HepG2 (cell line): ENCODE measurements around the gene ZNF563. TPM values are rescaled to one million over a fixed set of nuclear protein-coding genes. Genes with fewer than 3 reads are reported as not detected.
A peak's percentile ranks its signal among the peaks of the same experiment; 100 is the strongest.

Source experiments
- ATAC-seq: fragments of 200-7000 bp; cut with Tn5 transposase; 3 replicates; pipeline ENCODE4 v1.9.1; 2020; ENCODE audit warnings: mild to moderate bottlenecking, moderate library complexity
- BruUV-seq: library from RNA; stranded (reverse); fragments of 400-500 nt; replicated peaks from 2 replicates; lab custom pipeline; 2021; lab: Mats Ljungman, UMichigan
- CTCF ChIA-PET: fragments of 300-600 bp; formaldehyde crosslinking; extraction: SDS; loops from one replicate; lab custom pipeline; 2021; ENCODE audit warnings: low total read pairs, inconsistent platforms, low intra/inter-chr PET ratio; lab: Yijun Ruan, JAX
- POLR2A ChIA-PET: fragments of 350-600 bp; sonication (Branson Sonifier 250); formaldehyde crosslinking; loops from one replicate; lab custom pipeline; 2020; ENCODE audit warnings: antibody characterized with exemption, inconsistent platforms; lab: Yijun Ruan, JAX
- DNase-seq: peaks from one replicate; pipeline ENCODE4 v3.0.0-alpha.2; 2015; ENCODE audit warnings: low spot score
- FAIRE-seq: peaks from 3 replicates; lab custom pipeline; 2011; peaks lifted over from hg19 to GRCh38; lab: Jason Lieb, UNC
- H2AFZ ChIP-seq: one replicate; pipeline ENCODE4 v1.6.1; 2011; ENCODE audit warnings: low read length, inconsistent platforms
- H3K27ac ChIP-seq: fragments of 300-600 bp; 3 replicates; pipeline ENCODE4 v1.8.0; 2011; ENCODE audit warnings: mixed run types, mild to moderate bottlenecking, mixed read lengths, low read length, inconsistent platforms; ENCODE audit not compliant: insufficient read depth; ENCODE audit errors: extremely low read length
- H3K27me3 ChIP-seq, 2 experiments: fragments of 200-600 bp in 1 of 2; 2 replicates in 1 of 2; 3 replicates in 1 of 2; pipeline versions ENCODE4 v1.6.0 to v1.8.0; 2011; ENCODE audit warnings: low read length in 2 of 2, mild to moderate bottlenecking in 2 of 2, moderate library complexity in 2 of 2, inconsistent platforms in 1 of 2; ENCODE audit not compliant: insufficient read depth in 2 of 2, control insufficient read depth in 1 of 2
- H3K36me3 ChIP-seq, 2 experiments: fragments of 200-600 bp in 1 of 2; replicated peaks in 1 of 2; 2 replicates in 1 of 2; 3 replicates in 1 of 2; pipeline versions ENCODE4 v1.5.1 to v1.8.0; 2011; ENCODE audit warnings: low read length in 2 of 2, inconsistent platforms in 1 of 2; ENCODE audit not compliant: insufficient read depth in 2 of 2, control insufficient read depth in 1 of 2
- H3K4me1 ChIP-seq: 2 replicates; pipeline ENCODE4 v1.5.1; 2012; ENCODE audit warnings: low read length, inconsistent platforms; ENCODE audit not compliant: insufficient read depth
- H3K4me2 ChIP-seq: 2 replicates; pipeline ENCODE4 v1.6.0; 2011; ENCODE audit warnings: low read depth, low read length, inconsistent platforms
- H3K4me3 ChIP-seq, 3 experiments: fragments of 200-600 bp in 1 of 3; sonication (generic), shearing (Covaris generic) in 1 of 3; replicated peaks in 1 of 3; 2 replicates each; pipeline ENCODE4 v1.5.1; 2011 to 2016; ENCODE audit warnings: low read length in 3 of 3, inconsistent platforms in 2 of 3, low read depth in 2 of 3, mild to moderate bottlenecking in 2 of 3, control low read depth in 1 of 3, mixed read lengths in 1 of 3; ENCODE audit not compliant: insufficient read depth in 1 of 3
- H3K79me2 ChIP-seq: one replicate; pipeline ENCODE4 v1.6.1; 2011; ENCODE audit warnings: low read length, inconsistent platforms; ENCODE audit not compliant: insufficient read depth
- H3K9ac ChIP-seq: 2 replicates; pipeline ENCODE4 v1.6.0; 2011; ENCODE audit warnings: mild to moderate bottlenecking, low read depth, low read length, inconsistent platforms; ENCODE audit not compliant: insufficient read depth
- H3K9me3 ChIP-seq: 2 replicates; pipeline ENCODE4 v1.5.1; 2012; ENCODE audit warnings: mild to moderate bottlenecking, low read length
- H4K20me1 ChIP-seq: 2 replicates; pipeline ENCODE4 v1.6.0; 2011; ENCODE audit warnings: inconsistent platforms, mild to moderate bottlenecking, low read length, moderate library complexity; ENCODE audit not compliant: insufficient read depth
- ETV6 ChIP-seq: sonication (generic); formaldehyde crosslinking; conservative IDR thresholded peaks from 2 replicates; pipeline ENCODE4 v1.4.0; 2020; ENCODE audit warnings: missing genetic modification reagents
- HNF4G ChIP-seq, 2 experiments: sonication (generic) in 1 of 2; formaldehyde crosslinking in 1 of 2; IDR thresholded peaks; 2 replicates each; pipeline versions ENCODE4 v1.4.0 to v1.6.1; 2011 to 2020; ENCODE audit warnings: borderline replicate concordance in 2 of 2, low read depth in 2 of 2, mild to moderate bottlenecking in 2 of 2, low read length in 1 of 2, missing genetic modification reagents in 1 of 2, moderate library complexity in 1 of 2
- KDM4B ChIP-seq: sonication (generic); formaldehyde crosslinking; IDR thresholded peaks from 2 replicates; pipeline ENCODE4 v1.4.0; 2020; ENCODE audit warnings: missing genetic modification reagents
- TP53 ChIP-seq: sonication (generic); formaldehyde crosslinking; conservative IDR thresholded peaks from 2 replicates; pipeline ENCODE4 v1.4.0; 2020; ENCODE audit warnings: missing genetic modification reagents
- ZFX ChIP-seq: sonication (generic); formaldehyde crosslinking; IDR thresholded peaks from 2 replicates; pipeline ENCODE4 v1.4.0; 2020; ENCODE audit warnings: mild to moderate bottlenecking, low read depth, missing genetic modification reagents, moderate library complexity
- ZFY ChIP-seq: sonication (generic); formaldehyde crosslinking; IDR thresholded peaks from 2 replicates; pipeline ENCODE4 v1.4.0; 2020; ENCODE audit warnings: missing genetic modification reagents
- ZNF382 ChIP-seq: sonication (generic); formaldehyde crosslinking; IDR thresholded peaks from 2 replicates; pipeline ENCODE4 v1.5.0; 2020; ENCODE audit warnings: missing genetic modification reagents, mild to moderate bottlenecking, borderline replicate concordance
- ZNF703 ChIP-seq: sonication (generic); formaldehyde crosslinking; IDR thresholded peaks from 2 replicates; pipeline ENCODE4 v1.5.1; 2020; ENCODE audit warnings: missing genetic modification reagents, mild to moderate bottlenecking, moderate library complexity, borderline replicate concordance
- WGBS: methylation state at CpG from one replicate; pipeline ENCODE4 v1.1.6; 2017; ENCODE audit warnings: low lambda C conversion rate; 5-methylcytosine and 5-hydroxymethylcytosine counted together
- in situ Hi-C: cut with HindIII; loops from 2 replicates; pipeline ENCODE4 v1.10.0; 2017; ENCODE audit warnings: low pct_unique_long_range_greater_than_20kb; ENCODE audit not compliant: extremely low pct_ligation_motif_present
- intact Hi-C: fragments of 100-400 bp; cut with micrococcal nuclease; formaldehyde crosslinking; loops from one replicate; pipeline ENCODE4 v1.10.0; 2022; ENCODE audit not compliant: unreplicated experiment
- polyA plus RNA-seq, 8 experiments: library from polyadenylated mRNA; depleted of rRNA in 3 of 8; stranded (reverse) in 7 of 8; unstranded in 1 of 8; fragments of >200 nt; fragmentation: Illumina TruSeq in 4 of 8; extraction: Trizol in 4 of 8; gene quantifications; 2 replicates each; pipeline versions ENCODE4 v1.2.1 to v1.2.3, GENCODE V29; 2011 to 2016; ENCODE audit warnings: low read depth in 4 of 8, missing spikeins in 1 of 8, mixed read lengths in 1 of 8; ENCODE audit not compliant: insufficient read depth in 1 of 8
- total RNA-seq, 5 experiments: library from RNA; depleted of rRNA; stranded (reverse); fragments of >200 nt; fragmentation: Illumina TruSeq; extraction: Trizol; gene quantifications; 2 replicates each; pipeline ENCODE4 v1.2.3, GENCODE V29; 2016; ENCODE audit warnings: low read depth in 1 of 5
- TF ChIP-seq, protein P1 (sequence below): sonication (generic); formaldehyde crosslinking; IDR thresholded peaks from 2 replicates; pipeline ENCODE4 v1.5.0; 2020; ENCODE audit warnings: mild to moderate bottlenecking, missing genetic modification reagents
- TF ChIP-seq, protein P2 (sequence below): sonication (generic); formaldehyde crosslinking; IDR thresholded peaks from 2 replicates; pipeline ENCODE4 v1.4.0; 2020; ENCODE audit warnings: missing genetic modification reagents
- TF ChIP-seq, protein P3 (sequence below): IDR thresholded peaks from 2 replicates; pipeline ENCODE4 v1.6.1; 2016
- TF ChIP-seq, protein P4 (sequence below): IDR thresholded peaks from 2 replicates; pipeline ENCODE4 v1.6.1; 2016; ENCODE audit warnings: missing genetic modification reagents, missing compliant biosample characterization

Gene ZNF563
- total and polyA plus RNA-seq, 2 of the 13 experiments (the other 11 are each of a cell fraction or from before 2014, with no cell fraction given), result 7.5 to 19.5 TPM

DNA sequence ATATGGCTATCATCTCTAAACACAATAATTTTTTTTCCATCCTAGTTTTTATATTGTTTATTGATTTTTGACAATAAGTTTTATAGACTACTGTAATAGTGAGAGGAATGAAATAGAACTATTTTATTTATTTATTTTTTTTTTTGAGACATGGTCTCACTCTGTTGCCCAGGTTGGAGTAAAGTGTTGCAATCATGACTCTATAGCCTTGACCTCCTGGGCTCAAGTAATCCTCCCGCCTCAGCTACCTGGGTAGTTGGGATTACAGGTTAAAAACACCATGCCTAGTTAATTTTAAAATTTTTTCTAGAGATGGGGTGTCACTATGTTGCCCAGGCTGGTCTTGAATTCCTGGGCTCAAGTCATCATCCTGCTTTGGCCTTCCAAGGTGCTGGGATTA lies 40.6 kb upstream of the ZNF563 start (continued):
- no peak for TF ChIP-seq HNF4G (IDR thresholded peaks at IDR 0.05; ENCODE audit: borderline replicate concordance, low read depth, low read length)
- no peak for TF ChIP-seq HNF4G (CRISPR knock-in tag; IDR thresholded peaks at IDR 0.05; ENCODE audit: borderline replicate concordance, low read depth)
- TF ChIP-seq ZNF382, result no peak
- no peak for TF ChIP-seq KDM4B

DNA sequence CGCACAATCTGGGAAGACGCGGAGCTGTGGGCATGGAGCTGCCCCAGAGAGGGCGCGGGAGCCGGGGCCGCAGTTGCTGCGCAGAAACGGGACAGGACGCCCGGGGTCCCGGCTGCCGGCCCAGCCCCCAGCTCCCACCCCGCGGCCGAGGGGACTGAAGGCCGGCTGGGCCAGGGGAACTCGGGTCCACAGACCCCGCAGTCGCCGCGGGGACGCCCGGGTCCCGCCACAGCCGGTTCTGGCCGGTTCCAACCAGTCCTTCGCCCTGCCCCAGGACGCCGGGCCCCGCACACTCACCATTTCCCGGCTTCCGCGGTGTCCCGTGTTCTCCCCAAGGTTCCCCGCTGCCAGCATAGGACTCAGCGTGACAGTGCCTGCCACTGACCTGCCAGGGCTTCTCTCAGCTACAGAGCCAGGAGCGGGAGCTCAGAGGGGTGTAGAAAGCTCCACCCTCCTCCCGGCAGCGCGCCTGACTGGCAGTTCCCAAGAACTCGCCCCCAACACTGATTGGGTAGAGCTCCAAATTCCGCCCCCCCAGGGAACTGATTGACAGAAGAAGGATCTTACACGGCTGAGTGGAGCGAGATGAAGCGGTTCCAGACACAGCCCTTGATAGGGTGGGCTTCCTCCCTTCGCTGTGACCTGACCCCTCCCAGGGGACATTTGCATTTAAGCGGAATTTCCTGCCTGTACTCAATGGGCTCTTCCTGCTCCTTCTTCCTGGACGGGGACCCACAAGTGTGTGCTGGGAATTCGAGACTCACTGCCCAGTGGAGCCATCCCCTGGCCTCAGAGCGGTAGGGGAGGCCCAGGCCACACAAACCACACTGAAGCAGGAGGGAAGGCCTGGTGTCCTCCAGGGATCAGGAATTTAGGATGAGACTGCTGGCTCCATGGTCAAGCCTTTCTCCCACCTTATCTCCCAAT lies 32.1 kb upstream of the ZNF563 start, which contains the start of gene ZNF442:
Gene ZNF442, minus strand, starts transcription at position 448 of the 927 bp plus-strand sequence. CDS start 2,052 bp downstream, outside the sequence.
- Histone ChIP-seq H3K9me3 (no peaks in the 10 kb centered on the region), H3K4me2 (peak within 1 kb of the TSS; percentile 94), H3K27me3 (no peaks in the 10 kb centered on the region), H3K9ac (peak within 1 kb of the TSS; percentile 86), H3K27ac (peak within 1 kb of the TSS; percentile 81), H3K79me2 (no peaks in the 10 kb centered on the region), H3K4me1 (peaks cover 24% of the 10 kb centered on the region), H4K20me1 (no peaks in the 10 kb centered on the region), H3K36me3 (no peaks in the 10 kb centered on the region), H3K4me3 (peak within 1 kb of the TSS; percentile 75 to 90 (median 89)), H2AFZ (peak within 1 kb of the TSS; percentile 37)
- FAIRE-seq, result peak; percentile 100
- CTCF ChIA-PET, result interaction anchor here (1.7 kb wide), 1 partner anchor 163 kb away, joined by 11 read pairs; no protein-coding TSS in a partner anchor
- peak; percentile 99 for DNase-seq
- 2% methylated on average over 17 of the region's 51 CpGs for WGBS
- POLR2A ChIA-PET, result interaction anchor here (0.6 to 4.2 kb wide), 22 partner anchors 8 to 599 kb away, joined by 3 to 79 read pairs (median 4); partner anchors contain the start of genes ZNF136, ZNF44, ZNF441 and ZNF443
- BruUV-seq, result no TSS peak
- in situ Hi-C loops (loop anchor here (10.0 kb wide), 1 partner anchor 71 kb away; the partner anchor contains the start of gene ZNF44), intact Hi-C loops (loop anchor here (1.0 to 5.0 kb wide), 4 partner anchors 35 to 163 kb away; no protein-coding TSS in a partner anchor)
- ATAC-seq, result peak; percentile 97
- TF ChIP-seq ZFY (CRISPR knock-in tag), result peak; percentile 89
- no peak; the same call in 1 of the 2 replicates for TF ChIP-seq TP53
- TF ChIP-seq ZNF703 (CRISPR knock-in tag), result 0 out of 2 replicates have a peak, but pooled peaks have one; percentile 58
- TF ChIP-seq, protein P1, sequence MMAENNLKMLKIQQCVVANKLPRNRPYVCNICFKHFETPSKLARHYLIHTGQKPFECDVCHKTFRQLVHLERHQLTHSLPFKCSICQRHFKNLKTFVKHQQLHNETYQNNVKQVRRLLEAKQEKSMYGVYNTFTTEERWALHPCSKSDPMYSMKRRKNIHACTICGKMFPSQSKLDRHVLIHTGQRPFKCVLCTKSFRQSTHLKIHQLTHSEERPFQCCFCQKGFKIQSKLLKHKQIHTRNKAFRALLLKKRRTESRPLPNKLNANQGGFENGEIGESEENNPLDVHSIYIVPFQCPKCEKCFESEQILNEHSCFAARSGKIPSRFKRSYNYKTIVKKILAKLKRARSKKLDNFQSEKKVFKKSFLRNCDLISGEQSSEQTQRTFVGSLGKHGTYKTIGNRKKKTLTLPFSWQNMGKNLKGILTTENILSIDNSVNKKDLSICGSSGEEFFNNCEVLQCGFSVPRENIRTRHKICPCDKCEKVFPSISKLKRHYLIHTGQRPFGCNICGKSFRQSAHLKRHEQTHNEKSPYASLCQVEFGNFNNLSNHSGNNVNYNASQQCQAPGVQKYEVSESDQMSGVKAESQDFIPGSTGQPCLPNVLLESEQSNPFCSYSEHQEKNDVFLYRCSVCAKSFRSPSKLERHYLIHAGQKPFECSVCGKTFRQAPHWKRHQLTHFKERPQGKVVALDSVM, result peak; percentile 60; the same call in 1 of the 2 replicates
- TF ChIP-seq, protein P2, sequence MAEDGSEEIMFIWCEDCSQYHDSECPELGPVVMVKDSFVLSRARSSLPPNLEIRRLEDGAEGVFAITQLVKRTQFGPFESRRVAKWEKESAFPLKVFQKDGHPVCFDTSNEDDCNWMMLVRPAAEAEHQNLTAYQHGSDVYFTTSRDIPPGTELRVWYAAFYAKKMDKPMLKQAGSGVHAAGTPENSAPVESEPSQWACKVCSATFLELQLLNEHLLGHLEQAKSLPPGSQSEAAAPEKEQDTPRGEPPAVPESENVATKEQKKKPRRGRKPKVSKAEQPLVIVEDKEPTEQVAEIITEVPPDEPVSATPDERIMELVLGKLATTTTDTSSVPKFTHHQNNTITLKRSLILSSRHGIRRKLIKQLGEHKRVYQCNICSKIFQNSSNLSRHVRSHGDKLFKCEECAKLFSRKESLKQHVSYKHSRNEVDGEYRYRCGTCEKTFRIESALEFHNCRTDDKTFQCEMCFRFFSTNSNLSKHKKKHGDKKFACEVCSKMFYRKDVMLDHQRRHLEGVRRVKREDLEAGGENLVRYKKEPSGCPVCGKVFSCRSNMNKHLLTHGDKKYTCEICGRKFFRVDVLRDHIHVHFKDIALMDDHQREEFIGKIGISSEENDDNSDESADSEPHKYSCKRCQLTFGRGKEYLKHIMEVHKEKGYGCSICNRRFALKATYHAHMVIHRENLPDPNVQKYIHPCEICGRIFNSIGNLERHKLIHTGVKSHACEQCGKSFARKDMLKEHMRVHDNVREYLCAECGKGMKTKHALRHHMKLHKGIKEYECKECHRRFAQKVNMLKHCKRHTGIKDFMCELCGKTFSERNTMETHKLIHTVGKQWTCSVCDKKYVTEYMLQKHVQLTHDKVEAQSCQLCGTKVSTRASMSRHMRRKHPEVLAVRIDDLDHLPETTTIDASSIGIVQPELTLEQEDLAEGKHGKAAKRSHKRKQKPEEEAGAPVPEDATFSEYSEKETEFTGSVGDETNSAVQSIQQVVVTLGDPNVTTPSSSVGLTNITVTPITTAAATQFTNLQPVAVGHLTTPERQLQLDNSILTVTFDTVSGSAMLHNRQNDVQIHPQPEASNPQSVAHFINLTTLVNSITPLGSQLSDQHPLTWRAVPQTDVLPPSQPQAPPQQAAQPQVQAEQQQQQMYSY (CRISPR knock-in tag), result peak; percentile 72; the same call in 1 of the 2 replicates
- TF ChIP-seq ETV6 (CRISPR knock-in tag), result peak; percentile 36; the same call in 1 of the 2 replicates
- TF ChIP-seq, protein P3, sequence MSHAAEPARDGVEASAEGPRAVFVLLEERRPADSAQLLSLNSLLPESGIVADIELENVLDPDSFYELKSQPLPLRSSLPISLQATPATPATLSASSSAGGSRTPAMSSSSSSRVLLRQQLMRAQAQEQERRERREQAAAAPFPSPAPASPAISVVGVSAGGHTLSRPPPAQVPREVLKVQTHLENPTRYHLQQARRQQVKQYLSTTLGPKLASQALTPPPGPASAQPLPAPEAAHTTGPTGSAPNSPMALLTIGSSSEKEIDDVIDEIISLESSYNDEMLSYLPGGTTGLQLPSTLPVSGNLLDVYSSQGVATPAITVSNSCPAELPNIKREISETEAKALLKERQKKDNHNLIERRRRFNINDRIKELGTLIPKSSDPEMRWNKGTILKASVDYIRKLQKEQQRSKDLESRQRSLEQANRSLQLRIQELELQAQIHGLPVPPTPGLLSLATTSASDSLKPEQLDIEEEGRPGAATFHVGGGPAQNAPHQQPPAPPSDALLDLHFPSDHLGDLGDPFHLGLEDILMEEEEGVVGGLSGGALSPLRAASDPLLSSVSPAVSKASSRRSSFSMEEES (CRISPR knock-in tag), result no peak
- TF ChIP-seq, protein P4, sequence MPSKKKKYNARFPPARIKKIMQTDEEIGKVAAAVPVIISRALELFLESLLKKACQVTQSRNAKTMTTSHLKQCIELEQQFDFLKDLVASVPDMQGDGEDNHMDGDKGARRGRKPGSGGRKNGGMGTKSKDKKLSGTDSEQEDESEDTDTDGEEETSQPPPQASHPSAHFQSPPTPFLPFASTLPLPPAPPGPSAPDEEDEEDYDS (CRISPR knock-in tag), result peak; percentile 92
- peak; percentile 93 for TF ChIP-seq ZFX
